GM18861 (cell line): ENCODE data around the gene HSP90AB1.

ENCODE experiments used
- ATAC-seq: cut with Tn5 transposase; IDR thresholded peaks from one replicate; pipeline ENCODE4 v1.9.1; 2021; ENCODE audit not compliant: unreplicated experiment

HSP90AB1 gene

GRCh38 chr6:44266347-44266746 is 19.4 kb downstream of the HSP90AB1 start:
- ATAC-seq: peak; percentile 27

GRCh38 chr6:44267252-44267651 is 20.4 kb downstream of the HSP90AB1 start:
- no peak for ATAC-seq

- no peak for ATAC-seq
These were observed 21.3 kb downstream of the HSP90AB1 start for GRCh38 chr6:44268095-44268628.

GRCh38 chr6:44269178-44269920 is 22.4 kb downstream of the HSP90AB1 start:
- no peak for ATAC-seq

GRCh38 chr6:44269921-44270525 is 23.1 kb downstream of the HSP90AB1 start, which contains the start of gene TMEM151B:
Gene TMEM151B, plus strand, starts transcription at chr6:44270450. Its CDS starts 293 bp downstream, at chr6:44270743.
- no peak for ATAC-seq

GRCh38 chr6:44270526-44271405 is 23.9 kb downstream of the HSP90AB1 start:
- ATAC-seq: no peak

GRCh38 chr6:44271406-44271723 is 24.5 kb downstream of the HSP90AB1 start:
- no peak for ATAC-seq

- no peak for ATAC-seq
These were observed 25.0 kb downstream of the HSP90AB1 start for GRCh38 chr6:44271914-44272313.

- ATAC-seq: no peak
These were observed 25.6 kb downstream of the HSP90AB1 start for GRCh38 chr6:44272529-44272928.

- no peak for ATAC-seq
These were observed 26.2 kb downstream of the HSP90AB1 start for GRCh38 chr6:44272999-44273566.

GRCh38 chr6:44273617-44274016 is 26.7 kb downstream of the HSP90AB1 start:
- no peak for ATAC-seq

- no peak for ATAC-seq
These were observed 28.4 kb downstream of the HSP90AB1 start for GRCh38 chr6:44275271-44275748.

- no peak for ATAC-seq
These were observed 29.1 kb downstream of the HSP90AB1 start for GRCh38 chr6:44275749-44276648.

GRCh38 chr6:44276667-44277640 is 30.1 kb downstream of the HSP90AB1 start:
- ATAC-seq: no peak

GRCh38 chr6:44277763-44278162 is 30.9 kb downstream of the HSP90AB1 start:
- no peak for ATAC-seq

- no peak for ATAC-seq
These were observed 31.4 kb downstream of the HSP90AB1 start for GRCh38 chr6:44278315-44278714.

- ATAC-seq: no peak
These were observed 32.1 kb downstream of the HSP90AB1 start for GRCh38 chr6:44278774-44279697.

- no peak for ATAC-seq
These were observed 37.2 kb downstream of the HSP90AB1 start for GRCh38 chr6:44284121-44284520.
